Thyroid gland (tissue), 4 donors: ENCODE data around the gene SLC6A19.

ENCODE experiments used
- POLR2A ChIP-seq, 2 donors: fragments of 450-650 bp; IDR thresholded peaks; one replicate each; pipeline ENCODE4 v1.6.1; 2017; ENCODE audit warnings: antibody characterized with exemption in 2 of 2, mild to moderate bottlenecking in 2 of 2, moderate library complexity in 1 of 2
- TF ChIP-seq, protein P1 (sequence below), 6 experiments: fragments of 200-600 bp in 3 of 6; fragments of 450-650 bp in 3 of 6; sonication (generic) in 3 of 6; IDR thresholded peaks; one replicate each; pipeline ENCODE4 v1.5.1; 2016 to 2019; ENCODE audit warnings: antibody characterized with exemption in 6 of 6, mild to moderate bottlenecking in 2 of 6, inconsistent platforms in 1 of 6, moderate library complexity in 1 of 6

GRCh38 chr5:1216918-1217295, 15.5 kb downstream of the SLC6A19 start:
- TF ChIP-seq, protein P1, sequence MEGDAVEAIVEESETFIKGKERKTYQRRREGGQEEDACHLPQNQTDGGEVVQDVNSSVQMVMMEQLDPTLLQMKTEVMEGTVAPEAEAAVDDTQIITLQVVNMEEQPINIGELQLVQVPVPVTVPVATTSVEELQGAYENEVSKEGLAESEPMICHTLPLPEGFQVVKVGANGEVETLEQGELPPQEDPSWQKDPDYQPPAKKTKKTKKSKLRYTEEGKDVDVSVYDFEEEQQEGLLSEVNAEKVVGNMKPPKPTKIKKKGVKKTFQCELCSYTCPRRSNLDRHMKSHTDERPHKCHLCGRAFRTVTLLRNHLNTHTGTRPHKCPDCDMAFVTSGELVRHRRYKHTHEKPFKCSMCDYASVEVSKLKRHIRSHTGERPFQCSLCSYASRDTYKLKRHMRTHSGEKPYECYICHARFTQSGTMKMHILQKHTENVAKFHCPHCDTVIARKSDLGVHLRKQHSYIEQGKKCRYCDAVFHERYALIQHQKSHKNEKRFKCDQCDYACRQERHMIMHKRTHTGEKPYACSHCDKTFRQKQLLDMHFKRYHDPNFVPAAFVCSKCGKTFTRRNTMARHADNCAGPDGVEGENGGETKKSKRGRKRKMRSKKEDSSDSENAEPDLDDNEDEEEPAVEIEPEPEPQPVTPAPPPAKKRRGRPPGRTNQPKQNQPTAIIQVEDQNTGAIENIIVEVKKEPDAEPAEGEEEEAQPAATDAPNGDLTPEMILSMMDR (IDR thresholded peaks at IDR 0.05): no peak
- TF ChIP-seq POLR2A (IDR thresholded peaks at IDR 0.05): no peak
